ENCODE data around the gene L3MBTL4.
A peak's percentile ranks its signal among the peaks of the same experiment; 100 is the strongest.
"Not testable (repeated sequence)": the region's sequence is repeated elsewhere in the genome, so short reads cannot be mapped to it uniquely, and the experiment has no call there.

Gene L3MBTL4

DNA sequence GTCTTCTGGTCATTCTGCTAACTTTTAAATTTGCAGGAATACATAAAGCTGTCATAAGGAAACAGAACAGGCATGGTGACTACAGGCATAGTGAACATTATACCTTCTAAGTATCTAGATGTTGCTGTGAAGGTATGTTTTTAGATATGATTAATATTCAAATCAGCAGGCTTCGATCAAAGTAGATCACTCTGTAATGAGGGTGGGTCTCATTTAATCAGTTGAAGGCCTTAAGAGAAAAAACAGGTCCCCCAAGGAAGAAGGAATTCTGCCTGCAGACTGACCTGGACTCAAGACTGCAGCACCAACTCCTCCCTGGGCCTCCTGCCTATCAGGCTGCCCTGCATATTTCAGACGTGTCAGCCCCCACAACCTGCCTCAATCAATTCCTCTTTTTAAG lies 104.0 kb downstream of the L3MBTL4 start:
- no peak for DNase-seq (ENCODE audit: low spot score)

DNA sequence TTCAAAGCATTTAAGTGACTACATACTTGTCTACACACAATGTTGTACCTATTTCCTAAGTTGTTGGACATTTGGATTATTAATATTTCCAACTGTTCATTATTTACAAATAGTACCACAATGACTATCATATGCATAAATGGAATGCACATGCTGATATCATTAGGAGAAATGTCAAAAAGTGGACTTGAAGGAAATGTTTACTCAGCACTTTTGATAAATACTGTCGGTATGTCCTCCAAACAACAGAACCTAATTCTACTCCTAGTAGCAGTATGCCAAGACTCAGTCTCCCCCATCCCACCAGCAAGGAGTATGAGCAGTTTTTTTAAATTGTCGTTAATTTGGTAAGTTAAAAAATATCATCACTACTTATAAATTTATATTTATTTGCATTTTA lies 116.8 kb downstream of the L3MBTL4 start:
- no peak for DNase-seq (ENCODE audit: low spot score)

GRCh38 chr18:6294148-6294784 lies 120.4 kb downstream of the L3MBTL4 start:
- DNase-seq (ENCODE audit: low spot score) = peak; percentile 6

DNA sequence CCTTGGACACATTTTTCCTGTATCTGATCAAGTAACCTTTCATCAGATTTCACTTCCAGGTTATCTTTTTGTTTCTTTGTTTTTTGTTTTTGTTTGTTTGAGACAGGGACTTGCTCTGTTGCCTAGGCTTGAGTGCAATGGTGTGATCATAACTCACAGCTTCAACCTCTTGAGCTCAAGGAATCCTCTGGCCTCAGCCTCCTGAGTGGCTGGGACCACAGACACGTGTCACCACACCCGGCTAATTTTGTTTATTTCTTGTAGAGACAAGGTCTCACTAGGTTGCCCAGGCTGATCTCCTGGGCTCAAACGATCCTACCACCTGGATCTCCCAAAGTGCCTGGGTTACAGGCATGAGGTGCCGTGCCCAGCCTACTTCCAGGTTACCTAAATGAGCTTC lies 124.9 kb downstream of the L3MBTL4 start:
- no peak for DNase-seq (ENCODE audit: low spot score)

DNA sequence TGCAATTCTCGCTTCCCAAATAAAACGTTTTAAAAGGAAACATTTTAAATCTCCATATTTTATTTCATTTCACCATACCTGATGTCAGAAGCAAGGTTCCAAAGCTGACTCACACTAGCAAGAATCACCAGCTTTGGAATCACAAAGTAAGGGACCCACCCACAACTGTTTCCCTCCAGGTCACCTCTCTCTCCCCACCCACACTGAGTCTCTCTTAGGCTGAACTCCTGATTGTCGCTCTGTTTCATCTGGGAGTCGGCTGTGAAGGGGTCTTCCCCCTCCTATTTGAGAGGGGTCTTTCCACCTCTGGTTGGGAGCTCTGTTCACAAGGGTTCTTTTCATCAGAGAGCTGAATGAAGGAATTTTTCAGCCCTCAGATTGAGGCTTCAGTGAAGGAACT lies 128.1 kb downstream of the L3MBTL4 start:
- no peak for DNase-seq (ENCODE audit: low spot score)

DNA sequence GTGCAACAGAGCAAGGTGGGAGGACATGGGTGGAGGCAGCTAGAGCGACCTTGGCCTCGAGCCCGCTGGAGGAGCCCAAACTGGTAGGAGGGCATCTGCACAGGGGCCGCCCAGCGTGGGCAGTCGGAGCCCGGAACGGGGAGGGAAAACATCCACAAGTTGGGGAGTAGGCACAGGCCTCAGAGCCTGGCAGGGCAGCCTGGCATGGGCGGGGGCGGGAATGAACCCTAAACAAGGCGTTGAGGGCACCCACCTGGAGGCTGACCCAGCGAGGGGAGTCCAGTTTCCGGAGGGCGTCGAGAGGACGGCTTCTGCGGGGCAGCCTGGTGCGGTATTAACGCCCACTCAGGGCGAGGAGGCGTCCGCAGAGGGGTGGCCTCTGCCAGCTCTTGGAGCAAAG lies 129.9 kb downstream of the L3MBTL4 start:
- DNase-seq (ENCODE audit: low spot score) = no peak

GRCh38 chr18:6284300-6284699 lies 130.4 kb downstream of the L3MBTL4 start:
- DNase-seq (ENCODE audit: low spot score) = no peak

- no peak for DNase-seq (ENCODE audit: low spot score)
These were observed 132.8 kb downstream of the L3MBTL4 start for GRCh38 chr18:6281874-6282273.

GRCh38 chr18:6280211-6280743 lies 134.4 kb downstream of the L3MBTL4 start:
- no peak for DNase-seq (ENCODE audit: low spot score)

DNA sequence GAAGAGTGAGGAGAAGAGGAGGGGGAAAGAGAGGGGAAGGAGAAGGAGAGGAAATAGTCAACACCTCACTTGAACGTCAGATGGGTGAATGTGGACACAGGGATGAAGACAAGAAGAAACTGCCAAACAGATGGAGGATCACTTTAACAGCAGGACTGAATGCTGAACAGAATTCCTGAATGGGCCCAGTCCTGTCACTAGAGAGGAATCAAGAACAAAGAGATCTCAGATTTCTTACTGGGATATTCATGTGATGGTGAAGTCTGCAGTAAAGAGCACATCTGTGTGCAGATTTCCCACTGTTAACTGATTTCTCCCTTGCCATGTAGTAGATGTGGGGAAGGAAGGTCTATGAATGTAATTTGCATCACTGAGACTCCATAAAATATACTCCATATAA lies 135.4 kb downstream of the L3MBTL4 start:
- no peak for DNase-seq (ENCODE audit: low spot score)

DNA sequence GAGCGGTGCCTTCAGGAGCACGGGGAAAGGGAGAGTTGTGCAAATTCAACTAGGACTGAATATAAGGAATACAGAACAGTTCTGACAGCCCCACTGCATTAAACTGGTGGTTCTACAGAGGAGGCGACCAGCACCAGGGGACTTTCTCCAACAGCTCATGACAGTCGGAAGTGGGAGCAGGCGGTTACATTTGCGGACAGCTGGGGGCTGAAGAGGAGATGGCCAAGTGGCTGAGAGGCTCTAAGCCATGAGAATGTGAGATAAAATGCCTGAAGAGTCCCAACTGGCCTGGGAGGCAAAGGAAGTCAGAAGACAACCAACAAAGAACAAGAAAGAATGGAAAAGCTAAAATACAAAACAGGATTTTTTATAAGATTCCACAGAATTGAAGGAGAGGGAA lies 141.3 kb downstream of the L3MBTL4 start:
- DNase-seq (ENCODE audit: low spot score) = no peak

DNA sequence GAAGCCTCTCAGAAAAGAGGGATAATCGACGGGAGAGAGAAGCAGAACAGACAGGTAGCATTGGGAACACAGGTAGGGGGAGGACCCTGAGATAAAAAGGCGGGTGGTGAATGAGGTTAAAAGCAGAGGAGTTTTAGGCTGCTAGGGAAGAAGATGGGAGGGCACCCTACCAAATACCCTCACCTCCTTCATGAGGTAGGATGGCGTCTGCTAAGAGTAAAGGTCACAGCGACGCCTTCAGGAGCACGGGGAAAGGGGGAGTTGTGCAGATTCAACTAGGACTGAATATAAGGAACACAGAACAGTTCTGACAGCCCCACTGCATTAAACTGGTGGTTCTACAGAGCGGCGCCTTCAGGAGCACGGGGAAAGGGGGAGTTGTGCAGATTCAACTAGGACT lies 142.6 kb downstream of the L3MBTL4 start:
- not testable (repeated sequence) for DNase-seq (ENCODE audit: low spot score)

DNA sequence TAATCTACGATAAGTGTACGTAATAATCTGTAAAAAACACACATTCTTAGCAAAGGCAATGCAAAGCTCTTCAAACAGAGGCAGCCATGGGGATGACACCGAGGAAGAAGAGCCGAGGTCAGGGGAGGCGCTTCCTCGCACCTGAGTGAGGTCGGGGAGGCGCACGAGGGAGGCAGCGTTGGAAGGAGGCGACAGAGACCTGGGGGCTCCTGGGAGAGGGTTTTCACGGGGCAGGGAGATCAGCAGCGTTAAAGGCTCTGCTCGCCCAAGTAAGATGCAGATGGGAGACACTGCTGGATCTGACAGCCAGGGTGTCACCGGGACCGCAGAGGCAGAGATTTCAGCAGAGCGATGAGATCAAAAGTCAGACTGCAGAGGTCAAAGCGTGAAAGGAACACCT lies 143.1 kb downstream of the L3MBTL4 start:
- no peak for DNase-seq (ENCODE audit: low spot score)

DNA sequence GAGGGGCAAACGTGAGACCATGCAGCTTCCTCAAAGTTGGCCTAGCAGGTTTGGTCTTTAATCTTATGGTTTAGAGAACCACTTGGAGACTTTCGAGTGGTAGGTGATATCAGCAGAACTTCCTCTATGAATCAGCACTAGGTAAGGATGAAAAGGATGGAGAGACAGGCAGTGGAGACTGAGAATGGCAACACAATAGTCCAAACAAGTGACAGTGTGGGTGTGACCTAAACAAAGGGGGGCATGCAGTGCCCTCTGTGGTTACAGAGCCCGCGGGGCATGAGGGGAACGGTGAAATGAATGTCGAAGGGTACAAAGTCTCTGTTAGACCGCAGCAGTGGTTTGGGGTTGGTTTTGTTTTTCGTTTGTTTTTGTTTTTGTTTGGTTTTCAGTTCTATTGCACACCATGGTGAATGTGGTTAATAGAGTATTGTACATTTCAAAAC lies 143.9 kb downstream of the L3MBTL4 start:
- DNase-seq (ENCODE audit: low spot score) = no peak

- no peak for DNase-seq (ENCODE audit: low spot score)
These were observed 144.9 kb downstream of the L3MBTL4 start for GRCh38 chr18:6269660-6270332.

DNA sequence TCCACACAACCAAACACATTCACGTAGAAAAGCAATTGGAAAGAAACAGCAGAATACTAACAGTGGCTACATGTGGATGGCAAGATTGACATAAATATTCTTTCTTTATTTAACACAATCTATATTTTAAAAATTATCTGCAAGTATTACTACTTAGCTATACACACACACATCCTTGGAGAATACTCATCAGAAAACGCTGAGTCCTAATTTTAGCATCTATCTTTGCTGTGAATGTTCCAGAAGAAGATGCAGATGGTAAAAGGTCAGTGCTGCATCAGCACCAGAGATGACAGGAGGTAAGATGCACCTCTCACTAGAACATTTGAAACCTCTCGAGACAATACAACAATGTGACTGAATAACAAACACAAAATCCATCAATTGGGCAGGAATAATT lies 148.5 kb downstream of the L3MBTL4 start:
- no peak for DNase-seq (ENCODE audit: low spot score)

GRCh38 chr18:6261938-6262337 lies 152.8 kb downstream of the L3MBTL4 start:
- DNase-seq (ENCODE audit: low spot score) = no peak

- DNase-seq (ENCODE audit: low spot score) = not testable (repeated sequence)
These were observed 155.4 kb downstream of the L3MBTL4 start for GRCh38 chr18:6259324-6259723.

DNA sequence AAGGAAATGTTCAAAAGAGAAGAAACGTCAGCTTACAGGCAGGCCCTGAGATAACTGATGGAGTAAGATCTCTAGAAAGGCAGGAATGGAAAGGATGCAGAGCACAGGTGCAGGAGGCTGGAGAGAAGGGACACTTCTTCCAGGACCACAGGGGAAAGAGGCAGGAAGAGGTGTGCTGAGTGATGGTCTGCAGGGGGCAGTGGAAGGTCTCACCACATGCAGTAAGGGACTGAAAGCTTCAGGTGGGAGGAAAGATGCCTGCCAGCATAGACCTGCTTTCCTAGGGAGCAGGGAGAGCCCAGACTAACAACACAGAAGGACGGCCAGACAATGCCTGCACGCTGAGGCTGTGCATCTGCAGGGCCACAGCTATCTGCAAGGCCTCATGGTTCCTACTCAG lies 156.8 kb downstream of the L3MBTL4 start:
- DNase-seq (ENCODE audit: low spot score) = no peak

DNA sequence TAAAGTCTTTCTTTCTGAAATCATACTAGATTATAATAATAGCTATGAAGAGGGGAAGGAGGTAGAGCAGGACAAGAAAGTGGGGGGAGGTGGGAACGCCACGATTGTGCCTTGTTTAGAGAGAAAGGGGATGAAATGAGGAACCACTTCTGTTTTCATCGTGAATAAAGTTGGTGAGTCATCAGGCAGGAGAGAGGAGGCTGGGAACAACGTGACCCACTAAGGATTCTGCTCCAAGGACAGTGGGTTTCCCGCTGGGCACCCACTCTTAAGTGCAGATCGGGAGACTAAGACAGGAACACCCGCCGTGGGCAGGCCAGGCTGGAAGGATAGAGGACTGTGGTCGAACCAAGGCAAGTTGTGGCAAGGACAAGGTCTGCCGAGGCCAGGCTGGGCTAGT lies 158.2 kb downstream of the L3MBTL4 start:
- DNase-seq (ENCODE audit: low spot score) = no peak

DNA sequence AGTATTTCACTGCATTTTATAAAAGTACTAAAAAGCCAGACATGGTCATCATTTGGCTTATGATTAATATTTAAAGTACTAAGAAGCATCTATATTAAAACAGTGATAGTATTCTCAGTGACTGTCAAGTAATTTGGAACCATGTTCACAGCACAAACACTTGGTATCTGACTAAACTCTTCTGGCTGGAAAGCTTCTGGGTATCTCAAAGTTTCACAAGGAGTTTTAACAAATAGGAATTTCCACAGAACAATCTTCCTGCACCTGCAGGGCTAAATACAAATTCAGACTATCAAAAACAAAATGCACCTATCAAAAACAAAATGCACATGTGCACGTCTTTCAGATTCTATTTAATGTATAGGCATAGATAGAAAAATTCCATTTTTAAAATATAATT lies 158.8 kb downstream of the L3MBTL4 start:
- no peak for DNase-seq (ENCODE audit: low spot score)

GRCh38 chr18:6255116-6255705 lies 159.5 kb downstream of the L3MBTL4 start:
- peak; percentile 47 for DNase-seq (ENCODE audit: low spot score)

GRCh38 chr18:6254456-6254855 lies 160.3 kb downstream of the L3MBTL4 start:
- DNase-seq (ENCODE audit: low spot score) = no peak

Data from COLO829 (cell line).